Neural crest cell (in vitro differentiated cells): Measurements from ENCODE around the gene AXIN1. TPM values are rescaled to one million over a fixed set of nuclear protein-coding genes. Genes with fewer than 3 reads are reported as not detected.
"Not testable (repeated sequence)": the region's sequence is repeated elsewhere in the genome, so short reads cannot be mapped to it uniquely, and the experiment has no call there.

ENCODE experiments used
- DNase-seq: peaks from one replicate; pipeline ENCODE4 v3.0.0; 2021; ENCODE audit warnings: low read depth, mixed read lengths, low spot score
- H3K27ac Mint-ChIP-seq: one replicate; pipeline ENCODE4 v1.8.0; 2021; ENCODE audit warnings: mild to moderate bottlenecking, mixed read lengths; ENCODE audit not compliant: unreplicated experiment
- H3K27me3 Mint-ChIP-seq: 2 replicates; pipeline ENCODE4 v1.8.0; 2021; ENCODE audit warnings: low read depth, mild to moderate bottlenecking, mixed read lengths
- H3K36me3 Mint-ChIP-seq: 2 replicates; pipeline ENCODE4 v1.8.0; 2021; ENCODE audit warnings: low read depth, mild to moderate bottlenecking, mixed read lengths
- H3K4me1 Mint-ChIP-seq: 2 replicates; pipeline ENCODE4 v1.8.0; 2021; ENCODE audit warnings: mixed read lengths
- H3K4me3 Mint-ChIP-seq: one replicate; pipeline ENCODE4 v1.8.0; 2021; ENCODE audit warnings: mild to moderate bottlenecking, mixed read lengths
- H3K9me3 Mint-ChIP-seq: 2 replicates; pipeline ENCODE4 v1.8.0; 2021; ENCODE audit warnings: mixed read lengths
- total RNA-seq: library from RNA; stranded (reverse); gene quantifications from 2 replicates; pipeline ENCODE4 v1.2.1, GENCODE V29; 2021
- TF ChIP-seq, protein P1 (sequence below): fragments of 200-600 bp; sonication (generic); conservative IDR thresholded peaks from 2 replicates; pipeline ENCODE4 v1.5.0; 2021; ENCODE audit warnings: antibody characterized with exemption, mild to moderate bottlenecking

AXIN1 gene
- total RNA-seq, 1 donor from 2014 or later, result 38.2 TPM

DNA sequence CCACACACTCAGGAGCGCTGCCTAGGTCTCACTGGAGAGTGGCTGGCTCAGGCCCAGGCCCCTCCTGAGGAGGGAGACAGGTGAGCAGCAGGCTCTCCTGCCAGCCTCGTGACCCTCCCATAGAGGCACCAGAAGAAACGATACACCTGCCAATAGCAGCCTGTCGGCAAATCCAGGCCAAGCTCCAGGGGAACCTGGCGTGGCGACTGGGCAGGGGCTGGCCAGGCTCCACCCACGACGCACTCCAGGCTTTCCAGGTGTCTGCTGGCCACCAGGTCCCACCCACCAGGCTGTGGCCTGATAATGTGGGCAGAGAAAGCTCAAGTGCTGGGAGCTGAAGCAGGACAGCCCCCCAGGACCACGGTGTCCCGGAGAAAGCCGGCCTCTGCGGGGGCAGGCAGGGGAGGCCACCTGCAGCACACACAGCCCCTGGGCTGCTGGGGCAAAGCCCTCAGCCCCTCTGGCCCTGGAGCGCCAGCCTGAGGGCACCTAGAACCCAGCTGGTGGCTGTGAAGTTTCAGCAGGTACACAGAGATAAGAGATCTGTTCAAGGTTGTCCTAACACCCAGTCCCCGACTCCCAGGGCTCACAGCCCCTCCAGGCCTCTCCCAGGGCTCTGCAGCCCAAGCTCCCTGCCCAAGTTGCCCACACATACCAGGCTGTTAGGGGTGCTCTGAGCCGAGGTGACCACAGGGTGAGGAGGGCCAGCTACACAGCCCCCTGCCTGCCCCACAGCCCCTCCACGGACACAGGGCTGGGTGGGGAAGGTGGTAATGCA lies 26.8 kb upstream of the AXIN1 start:
- DNase-seq, result no peak
- Mint-ChIP-seq H3K9me3 (no peaks in the 10 kb centered on the region), H3K27ac (no peak overlapping the region), H3K4me1 (peaks cover 26% of the 10 kb centered on the region), H3K27me3 (peaks cover 14% of the 10 kb centered on the region), H3K4me3 (peak overlapping the region; percentile 78), H3K36me3 (no peaks in the 10 kb centered on the region)
- TF ChIP-seq, protein P1, sequence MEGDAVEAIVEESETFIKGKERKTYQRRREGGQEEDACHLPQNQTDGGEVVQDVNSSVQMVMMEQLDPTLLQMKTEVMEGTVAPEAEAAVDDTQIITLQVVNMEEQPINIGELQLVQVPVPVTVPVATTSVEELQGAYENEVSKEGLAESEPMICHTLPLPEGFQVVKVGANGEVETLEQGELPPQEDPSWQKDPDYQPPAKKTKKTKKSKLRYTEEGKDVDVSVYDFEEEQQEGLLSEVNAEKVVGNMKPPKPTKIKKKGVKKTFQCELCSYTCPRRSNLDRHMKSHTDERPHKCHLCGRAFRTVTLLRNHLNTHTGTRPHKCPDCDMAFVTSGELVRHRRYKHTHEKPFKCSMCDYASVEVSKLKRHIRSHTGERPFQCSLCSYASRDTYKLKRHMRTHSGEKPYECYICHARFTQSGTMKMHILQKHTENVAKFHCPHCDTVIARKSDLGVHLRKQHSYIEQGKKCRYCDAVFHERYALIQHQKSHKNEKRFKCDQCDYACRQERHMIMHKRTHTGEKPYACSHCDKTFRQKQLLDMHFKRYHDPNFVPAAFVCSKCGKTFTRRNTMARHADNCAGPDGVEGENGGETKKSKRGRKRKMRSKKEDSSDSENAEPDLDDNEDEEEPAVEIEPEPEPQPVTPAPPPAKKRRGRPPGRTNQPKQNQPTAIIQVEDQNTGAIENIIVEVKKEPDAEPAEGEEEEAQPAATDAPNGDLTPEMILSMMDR, result no peak

DNA sequence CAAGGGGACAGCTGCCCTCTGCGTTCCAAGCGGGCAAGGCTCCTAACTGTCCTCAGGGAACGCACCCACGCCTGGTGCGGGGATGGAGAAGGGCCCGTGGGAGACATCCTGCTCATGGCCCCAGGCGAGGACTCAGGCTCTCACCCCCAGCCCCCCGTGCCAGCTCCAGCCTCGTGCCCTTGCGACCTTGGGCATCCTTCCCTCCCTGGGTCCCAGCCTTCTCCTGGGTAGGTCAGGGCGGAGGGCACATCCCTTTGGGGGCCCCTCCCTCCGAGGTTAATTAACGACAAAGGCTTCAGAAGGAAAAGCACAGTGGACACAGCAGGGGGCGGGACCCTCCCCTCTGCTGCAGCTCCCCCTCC lies 26.3 kb upstream of the AXIN1 start:
- no peaks in the 10 kb centered on the region for H3K36me3 Mint-ChIP-seq
- TF ChIP-seq, protein P1, result no peak
- peak overlapping the region; percentile 56 for H3K4me3 Mint-ChIP-seq

DNA sequence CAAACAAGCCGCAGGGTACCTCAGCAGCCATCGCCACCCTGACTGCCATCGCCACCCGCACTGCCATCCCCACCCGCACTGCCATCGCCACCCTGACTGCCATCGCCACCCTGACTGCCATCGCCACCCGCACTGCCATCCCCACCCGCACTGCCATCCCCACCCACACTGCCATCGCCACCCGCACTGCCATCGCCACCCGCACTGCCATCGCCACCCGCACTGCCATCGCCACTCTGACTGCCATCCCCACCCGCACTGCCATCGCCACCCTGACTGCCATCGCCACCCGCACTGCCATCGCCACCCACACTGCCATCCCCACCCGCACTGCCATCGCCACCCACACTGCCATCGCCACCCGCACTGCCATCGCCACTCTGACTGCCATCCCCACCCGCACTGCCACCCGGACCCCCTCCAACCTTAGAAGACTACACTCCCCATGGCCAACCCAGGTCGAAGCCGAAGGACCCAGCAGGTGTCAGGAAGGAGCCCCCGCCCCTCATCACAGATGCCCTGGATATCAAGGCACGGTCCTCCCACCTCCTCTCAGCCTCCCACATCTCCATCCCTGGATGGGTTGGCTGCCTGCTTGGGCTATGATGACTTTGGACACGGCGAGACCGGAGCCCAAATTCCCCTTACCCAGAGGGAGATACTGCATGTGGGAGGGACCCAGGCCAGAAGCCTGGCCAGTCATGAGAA lies 25.7 kb upstream of the AXIN1 start:
- not testable (repeated sequence) for H3K36me3 Mint-ChIP-seq, H3K9me3 Mint-ChIP-seq, H3K27me3 Mint-ChIP-seq, H3K27ac Mint-ChIP-seq, DNase-seq
- Mint-ChIP-seq H3K4me3 (peak overlapping the region; percentile 56), H3K4me1 (peaks cover 15% of the 10 kb centered on the region)

More for the DNA sequence above, 26.3 kb upstream of the AXIN1 start:
- Mint-ChIP-seq H3K4me1 (peaks cover 20% of the 10 kb centered on the region), H3K27ac (no peak overlapping the region), H3K9me3 (no peaks in the 10 kb centered on the region), H3K27me3 (peaks cover 14% of the 10 kb centered on the region)
- DNase-seq, result no peak

DNA sequence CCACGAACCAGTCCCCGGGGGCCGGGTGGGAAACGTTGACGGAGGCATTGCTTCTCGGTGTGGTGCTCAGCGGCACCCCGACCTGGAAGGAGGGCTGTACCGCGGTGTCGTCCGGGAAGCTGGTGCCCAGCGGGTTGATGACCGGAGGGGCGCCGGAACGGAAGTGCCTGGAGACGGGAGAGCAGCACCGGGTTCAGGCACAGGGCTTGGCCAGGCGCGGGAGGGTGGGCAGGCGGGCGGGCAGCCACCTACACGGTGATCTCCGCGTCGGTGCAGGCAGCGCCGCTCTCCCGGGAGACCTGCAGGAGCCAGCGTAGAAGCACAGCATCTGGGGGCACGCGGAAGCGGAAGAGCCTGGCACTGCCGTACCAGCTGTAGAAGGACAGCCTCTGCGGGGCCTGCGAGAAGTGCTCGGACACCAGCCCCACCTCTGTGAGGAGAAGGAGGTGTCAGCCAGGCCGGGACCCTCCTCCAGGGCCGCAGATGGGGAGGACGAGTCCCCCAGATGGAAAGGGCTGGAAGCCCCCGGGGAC lies 25.0 kb upstream of the AXIN1 start:
- no peaks in the 10 kb centered on the region for H3K9me3 Mint-ChIP-seq
- H3K27ac Mint-ChIP-seq, result no peak overlapping the region
- DNase-seq, result no peak
- H3K4me3 Mint-ChIP-seq, result no peak overlapping the region
- no peaks in the 10 kb centered on the region for H3K36me3 Mint-ChIP-seq
- TF ChIP-seq, protein P1, result no peak
- peaks cover 2% of the 10 kb centered on the region for H3K27me3 Mint-ChIP-seq
- H3K4me1 Mint-ChIP-seq, result peaks cover 7% of the 10 kb centered on the region

DNA sequence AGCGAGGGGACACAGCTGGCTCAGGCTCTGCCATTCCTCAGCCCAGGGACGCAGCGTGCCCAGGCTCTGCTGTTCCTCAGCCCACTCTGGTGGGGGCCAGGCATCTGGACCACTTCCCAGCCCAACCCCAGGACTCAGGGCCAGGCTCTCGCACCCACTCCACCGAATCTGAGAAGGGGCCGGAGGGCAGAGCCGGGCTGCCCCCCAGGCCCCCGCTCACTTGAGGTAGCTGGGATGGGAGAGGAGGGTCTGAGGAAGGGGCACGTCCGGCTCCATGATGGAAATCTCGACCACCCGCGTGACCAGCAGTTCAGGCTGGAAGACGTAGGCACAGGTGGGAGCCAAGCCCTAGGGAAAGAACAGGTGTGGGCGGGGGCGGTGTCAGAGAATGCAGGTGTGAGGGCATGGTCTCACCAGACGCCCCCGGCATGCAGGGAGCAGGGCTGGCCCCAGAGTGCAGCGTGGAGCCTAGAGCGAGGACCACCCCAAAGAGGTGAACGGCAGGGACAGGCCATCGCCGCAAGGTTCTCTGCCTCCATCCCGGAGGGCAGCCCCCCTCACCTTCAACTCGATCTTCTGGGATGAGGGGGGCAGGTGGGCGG lies 24.4 kb upstream of the AXIN1 start:
- Mint-ChIP-seq H3K27ac (no peak overlapping the region), H3K36me3 (no peaks in the 10 kb centered on the region), H3K4me1 (peaks cover 5% of the 10 kb centered on the region), H3K9me3 (no peaks in the 10 kb centered on the region), H3K27me3 (no peaks in the 10 kb centered on the region), H3K4me3 (no peak overlapping the region)
- TF ChIP-seq, protein P1, result no peak
- no peak for DNase-seq
